Suprapubic skin (tissue), 3 donors: Measurements from ENCODE around the gene CA6.

Experiments
- EP300 ChIP-seq: sonication (generic); formaldehyde crosslinking; IDR thresholded peaks from one replicate; pipeline ENCODE4 v1.6.1; 2017; ENCODE audit warnings: antibody characterized with exemption
- POLR2A ChIP-seq, 2 donors: fragments of 450-650 bp; IDR thresholded peaks; one replicate each; pipeline ENCODE4 v1.6.1; 2017; ENCODE audit warnings: antibody characterized with exemption in 2 of 2, mild to moderate bottlenecking in 2 of 2, moderate library complexity in 2 of 2
- TF ChIP-seq, protein P1 (sequence below), 2 donors: fragments of 200-600 bp in 1 of 2; fragments of 450-650 bp in 1 of 2; sonication (generic) in 1 of 2; IDR thresholded peaks; one replicate each; pipeline ENCODE4 v1.5.1; 2016 to 2019; ENCODE audit warnings: antibody characterized with exemption in 2 of 2, mild to moderate bottlenecking in 1 of 2, moderate library complexity in 1 of 2

DNA sequence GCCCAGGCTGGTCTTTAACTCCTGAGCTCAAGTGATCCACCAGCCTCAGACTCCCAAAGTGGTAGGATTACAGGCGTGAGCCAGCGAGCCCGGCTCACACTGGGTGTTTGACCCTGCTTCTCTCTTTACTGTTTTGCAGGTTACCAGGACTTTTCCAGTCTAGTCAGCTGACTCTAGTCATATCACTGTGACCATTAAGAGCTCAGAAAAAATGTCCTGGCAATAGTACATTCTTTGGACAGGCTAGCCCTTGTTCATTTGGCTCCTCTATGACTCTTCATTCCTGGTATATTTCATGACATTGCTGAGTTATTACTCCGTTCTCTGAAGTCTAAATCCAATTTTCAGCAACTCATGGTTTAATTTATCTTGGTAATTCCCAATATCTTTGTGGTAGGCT is 8.0 kb upstream of the CA6 start:
- TF ChIP-seq, protein P1, sequence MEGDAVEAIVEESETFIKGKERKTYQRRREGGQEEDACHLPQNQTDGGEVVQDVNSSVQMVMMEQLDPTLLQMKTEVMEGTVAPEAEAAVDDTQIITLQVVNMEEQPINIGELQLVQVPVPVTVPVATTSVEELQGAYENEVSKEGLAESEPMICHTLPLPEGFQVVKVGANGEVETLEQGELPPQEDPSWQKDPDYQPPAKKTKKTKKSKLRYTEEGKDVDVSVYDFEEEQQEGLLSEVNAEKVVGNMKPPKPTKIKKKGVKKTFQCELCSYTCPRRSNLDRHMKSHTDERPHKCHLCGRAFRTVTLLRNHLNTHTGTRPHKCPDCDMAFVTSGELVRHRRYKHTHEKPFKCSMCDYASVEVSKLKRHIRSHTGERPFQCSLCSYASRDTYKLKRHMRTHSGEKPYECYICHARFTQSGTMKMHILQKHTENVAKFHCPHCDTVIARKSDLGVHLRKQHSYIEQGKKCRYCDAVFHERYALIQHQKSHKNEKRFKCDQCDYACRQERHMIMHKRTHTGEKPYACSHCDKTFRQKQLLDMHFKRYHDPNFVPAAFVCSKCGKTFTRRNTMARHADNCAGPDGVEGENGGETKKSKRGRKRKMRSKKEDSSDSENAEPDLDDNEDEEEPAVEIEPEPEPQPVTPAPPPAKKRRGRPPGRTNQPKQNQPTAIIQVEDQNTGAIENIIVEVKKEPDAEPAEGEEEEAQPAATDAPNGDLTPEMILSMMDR (IDR thresholded peaks at IDR 0.05) = no peak
- TF ChIP-seq EP300 (no peak), POLR2A (IDR thresholded peaks at IDR 0.05) (no peak)
